Skeletal muscle cell (primary cell): ENCODE results near the gene THSD7A.
"Not testable (repeated sequence)": the region's sequence is repeated elsewhere in the genome, so short reads cannot be mapped to it uniquely, and the experiment has no call there.

Experiments used
- DNase-seq: peaks from one replicate; pipeline ENCODE4 v3.0.0-alpha.2; 2010; ENCODE audit warnings: low read depth
- H3K4me3 ChIP-seq: 2 replicates; pipeline ENCODE4 v1.5.1; 2011; ENCODE audit warnings: low read depth, mild to moderate bottlenecking, control low read depth, low read length, moderate library complexity

The THSD7A gene

GRCh38 chr7:11447106-11447505, 384.9 kb downstream of the THSD7A start:
- DNase-seq: no peak
- no peak overlapping the region for H3K4me3 ChIP-seq

DNA sequence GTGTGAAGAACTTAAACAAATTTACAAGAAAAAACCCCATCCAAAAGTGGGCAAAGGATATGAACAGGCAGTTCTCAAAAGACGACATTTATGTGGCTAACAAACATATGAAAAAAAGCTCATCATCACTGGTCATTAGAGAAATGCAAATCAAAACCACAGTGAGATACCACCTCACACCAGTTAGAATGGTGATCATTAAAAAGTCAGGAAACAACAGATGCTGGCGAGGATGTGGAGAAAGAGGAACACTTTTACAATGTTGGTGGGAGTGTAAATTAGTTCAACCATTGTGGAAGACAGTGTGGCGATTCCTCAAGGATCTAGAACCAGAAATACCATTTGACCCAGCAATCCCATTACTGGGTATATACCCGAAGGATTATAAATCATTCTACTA, 388.1 kb downstream of the THSD7A start:
- H3K4me3 ChIP-seq, DNase-seq: not testable (repeated sequence)

DNA sequence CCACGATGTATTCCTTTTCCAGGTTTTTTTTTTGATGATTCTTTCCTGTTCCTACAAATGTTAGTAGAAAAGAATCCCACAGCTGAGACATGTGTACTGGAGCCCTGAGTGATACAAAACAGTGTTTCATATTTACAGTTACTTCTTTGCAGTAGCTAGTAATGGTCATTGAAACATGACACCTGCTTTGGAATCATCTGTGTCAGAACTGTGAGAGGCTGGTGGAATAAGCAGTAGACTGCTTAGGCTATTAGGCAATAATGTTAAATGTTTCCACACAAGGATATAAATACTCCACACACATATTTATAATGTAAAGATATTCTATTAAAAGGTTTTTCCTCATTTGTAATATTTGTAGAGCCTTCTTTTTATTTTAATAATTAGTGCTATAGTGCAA, 394.0 kb downstream of the THSD7A start:
- DNase-seq: peak; percentile 32
- H3K4me3 ChIP-seq: no peak overlapping the region

DNA sequence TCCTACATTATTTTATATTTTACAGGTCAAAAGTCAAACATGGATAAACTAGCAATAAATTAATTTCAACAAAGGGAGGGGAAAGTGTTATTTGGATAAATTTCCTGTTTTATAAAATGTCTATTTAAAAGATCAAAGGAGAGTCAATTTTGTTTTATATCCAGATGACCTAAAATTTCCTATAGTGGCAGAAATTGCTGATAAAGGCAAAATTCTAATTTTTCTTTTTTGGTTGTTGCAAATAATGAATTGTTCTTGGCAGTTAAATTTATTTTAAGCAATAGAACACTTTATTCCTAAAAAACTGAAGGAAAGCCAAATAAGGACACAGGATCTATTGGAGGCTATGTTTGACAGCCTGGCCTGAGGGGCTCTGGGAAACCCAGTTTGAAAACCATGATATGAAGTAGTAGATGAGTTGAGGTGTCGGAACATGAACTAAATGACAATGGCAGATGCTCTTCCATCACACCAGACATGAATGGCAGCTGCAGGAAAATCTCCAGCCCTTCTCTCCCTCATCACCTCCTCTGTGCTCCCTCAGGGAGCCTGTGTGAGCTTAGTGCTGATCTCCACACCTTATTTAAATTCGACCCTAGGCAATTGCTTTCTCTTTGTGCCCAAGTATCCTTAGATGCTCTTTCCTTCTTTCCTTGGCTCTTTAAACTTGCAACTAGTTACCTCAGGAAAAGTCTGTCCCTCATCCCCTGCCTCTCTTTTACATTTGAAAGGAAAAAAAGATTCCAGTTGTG, 395.0 kb downstream of the THSD7A start:
- DNase-seq: no peak

DNA sequence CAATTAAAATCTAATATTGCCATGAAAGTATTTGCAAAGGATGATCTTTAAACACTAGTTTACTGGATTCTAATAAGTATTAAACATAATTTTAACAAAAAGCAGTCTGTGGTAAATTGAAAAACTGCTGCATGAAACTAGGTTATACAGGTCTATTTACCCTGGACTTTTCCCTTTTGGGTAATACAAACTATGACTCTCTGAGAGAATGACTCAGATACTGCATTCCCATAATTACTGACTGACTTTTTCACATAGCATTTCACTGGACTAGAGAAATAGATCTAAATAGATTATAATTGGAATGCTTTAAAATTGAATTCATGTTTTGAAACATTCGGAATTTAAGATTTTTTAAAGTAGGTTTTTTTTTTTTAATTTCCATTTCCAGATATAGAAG, 395.7 kb downstream of the THSD7A start:
- H3K4me3 ChIP-seq: no peak overlapping the region
- DNase-seq: peak; percentile 19

More for the DNA sequence above, 395.0 kb downstream of the THSD7A start:
- H3K4me3 ChIP-seq: no peak overlapping the region

DNA sequence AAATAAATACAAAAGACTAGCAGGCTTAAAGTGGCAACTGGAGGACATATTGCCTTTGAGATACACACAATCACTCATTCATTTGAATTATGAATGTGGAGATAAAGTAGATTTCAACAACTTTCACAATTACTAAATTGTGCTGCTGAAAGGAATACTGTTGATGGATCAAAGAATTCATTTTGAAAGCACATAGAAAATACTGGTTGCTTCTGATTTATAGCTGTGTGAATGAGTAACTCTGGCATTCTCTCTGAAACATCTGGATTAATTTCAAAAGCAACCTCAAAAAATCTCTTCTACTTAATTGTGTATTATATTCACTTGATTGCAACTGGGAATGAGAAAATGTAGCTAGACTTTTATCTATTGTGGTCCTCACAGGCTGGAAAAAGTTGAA, 397.6 kb downstream of the THSD7A start:
- peak; percentile 4 for DNase-seq
- no peak overlapping the region for H3K4me3 ChIP-seq

DNA sequence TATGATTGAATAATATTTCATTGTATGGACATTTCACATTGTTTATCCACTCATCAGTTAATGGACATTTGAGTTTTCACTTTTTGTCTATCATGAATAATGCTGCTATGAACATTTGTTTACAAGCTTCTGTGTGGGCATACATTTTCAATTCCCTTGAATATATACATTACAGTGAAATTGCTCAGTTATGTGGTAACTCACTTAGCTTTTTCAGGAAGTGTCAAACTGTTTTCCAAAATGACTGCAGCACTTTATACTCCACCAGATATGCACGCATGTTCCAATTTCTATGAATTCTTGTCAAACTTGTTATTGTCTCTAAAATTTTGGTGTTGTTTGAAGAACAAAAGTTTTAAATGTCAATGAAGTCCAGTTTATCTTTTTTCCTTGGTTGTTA, 401.2 kb downstream of the THSD7A start:
- no peak for DNase-seq
- H3K4me3 ChIP-seq: no peak overlapping the region

DNA sequence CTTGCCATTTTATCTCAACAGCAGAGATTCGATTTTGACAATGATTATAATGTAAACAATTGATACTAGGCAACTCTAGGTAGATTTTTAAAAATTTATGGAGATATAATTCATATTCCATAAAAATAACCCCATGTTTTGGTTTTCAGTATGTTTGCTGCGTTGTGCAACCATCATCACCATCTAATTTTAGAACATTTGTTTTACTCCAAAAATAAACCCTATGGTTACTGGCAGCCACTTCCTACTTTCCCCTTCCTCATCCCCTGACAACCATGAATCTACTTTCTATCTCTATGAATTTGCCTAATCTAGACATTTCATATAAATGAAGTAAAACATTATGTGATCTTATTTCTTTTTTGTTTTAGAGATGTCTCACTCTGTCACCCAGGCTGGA, 401.9 kb downstream of the THSD7A start:
- no peak overlapping the region for H3K4me3 ChIP-seq
- DNase-seq: no peak

GRCh38 chr7:11428877-11429581, 403.0 kb downstream of the THSD7A start:
- no peak overlapping the region for H3K4me3 ChIP-seq
- no peak for DNase-seq

DNA sequence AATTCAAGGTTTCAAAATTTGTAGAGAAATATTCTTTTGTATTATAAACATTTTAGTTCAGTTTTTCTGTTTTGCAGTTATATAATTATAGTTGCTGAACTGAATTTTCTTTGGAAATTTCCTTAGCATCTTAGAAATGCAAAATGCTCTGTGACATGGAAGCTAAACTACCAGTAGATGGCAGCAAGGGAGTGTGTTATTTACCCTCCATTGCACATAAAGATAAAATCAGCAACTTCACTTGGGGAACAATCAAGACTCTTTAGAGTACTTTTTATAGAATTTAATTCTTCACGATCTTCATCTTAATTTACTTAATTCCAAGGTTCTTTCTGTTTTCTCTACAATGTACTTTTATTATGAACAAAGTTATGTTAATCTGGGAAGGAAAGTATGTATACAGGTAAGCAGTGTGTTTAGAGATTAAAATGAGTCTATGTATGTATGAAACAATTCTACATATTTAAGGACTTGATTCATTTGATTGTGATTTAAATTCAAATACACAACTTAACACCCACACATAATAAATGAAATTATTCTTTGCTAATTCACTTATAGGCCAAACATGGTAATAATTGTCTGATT, 404.2 kb downstream of the THSD7A start:
- no peak overlapping the region for H3K4me3 ChIP-seq
- DNase-seq: peak; percentile 27

DNA sequence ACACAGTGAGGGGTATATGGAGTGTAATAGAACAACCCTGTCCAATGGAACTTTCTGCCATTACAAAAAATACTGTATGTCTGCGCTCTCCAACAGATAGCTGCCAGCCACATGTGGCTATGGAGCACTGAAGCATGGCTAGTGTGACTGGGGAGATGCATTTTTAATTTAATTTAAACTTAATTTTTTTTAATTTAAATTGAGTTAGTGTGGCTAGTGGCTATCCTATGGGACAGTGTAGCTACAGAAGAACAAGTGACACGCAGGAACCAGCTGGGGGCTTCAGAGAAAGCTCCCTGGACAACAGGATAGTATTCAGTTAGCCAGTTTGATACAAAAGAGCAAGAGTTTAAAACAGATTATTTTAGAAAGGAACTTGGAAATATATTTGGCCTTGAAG, 408.0 kb downstream of the THSD7A start:
- no peak overlapping the region for H3K4me3 ChIP-seq
- no peak for DNase-seq

- DNase-seq: no peak
- H3K4me3 ChIP-seq: no peak overlapping the region
Measured at GRCh38 chr7:11420049-11420448, 411.9 kb downstream of the THSD7A start.

GRCh38 chr7:11416641-11417458, 415.1 kb downstream of the THSD7A start:
- H3K4me3 ChIP-seq: no peak overlapping the region
- DNase-seq: no peak

GRCh38 chr7:11415101-11415500, 416.9 kb downstream of the THSD7A start:
- no peak overlapping the region for H3K4me3 ChIP-seq
- no peak for DNase-seq

DNA sequence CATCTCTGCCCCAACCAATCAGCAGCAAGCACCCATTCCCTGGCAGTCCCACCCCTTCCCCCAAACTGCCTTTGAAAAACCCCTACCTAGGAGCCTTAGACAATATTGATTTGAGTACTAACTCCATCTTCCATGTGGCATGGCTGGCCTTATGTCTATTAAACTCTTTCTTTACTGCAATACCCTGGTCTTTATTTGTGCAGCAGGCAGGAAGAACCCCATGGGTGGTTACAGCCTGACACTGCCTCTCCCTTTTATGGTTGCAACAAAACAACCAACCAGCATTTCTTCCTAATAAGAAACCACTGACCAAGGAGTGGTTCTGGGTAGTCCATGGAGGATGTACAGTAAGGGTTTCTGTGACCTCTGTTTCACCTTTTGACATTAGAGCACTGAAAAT, 418.1 kb downstream of the THSD7A start:
- DNase-seq: no peak
- no peak overlapping the region for H3K4me3 ChIP-seq

- DNase-seq: no peak
Measured at GRCh38 chr7:11412036-11412435, 420.0 kb downstream of the THSD7A start.

DNA sequence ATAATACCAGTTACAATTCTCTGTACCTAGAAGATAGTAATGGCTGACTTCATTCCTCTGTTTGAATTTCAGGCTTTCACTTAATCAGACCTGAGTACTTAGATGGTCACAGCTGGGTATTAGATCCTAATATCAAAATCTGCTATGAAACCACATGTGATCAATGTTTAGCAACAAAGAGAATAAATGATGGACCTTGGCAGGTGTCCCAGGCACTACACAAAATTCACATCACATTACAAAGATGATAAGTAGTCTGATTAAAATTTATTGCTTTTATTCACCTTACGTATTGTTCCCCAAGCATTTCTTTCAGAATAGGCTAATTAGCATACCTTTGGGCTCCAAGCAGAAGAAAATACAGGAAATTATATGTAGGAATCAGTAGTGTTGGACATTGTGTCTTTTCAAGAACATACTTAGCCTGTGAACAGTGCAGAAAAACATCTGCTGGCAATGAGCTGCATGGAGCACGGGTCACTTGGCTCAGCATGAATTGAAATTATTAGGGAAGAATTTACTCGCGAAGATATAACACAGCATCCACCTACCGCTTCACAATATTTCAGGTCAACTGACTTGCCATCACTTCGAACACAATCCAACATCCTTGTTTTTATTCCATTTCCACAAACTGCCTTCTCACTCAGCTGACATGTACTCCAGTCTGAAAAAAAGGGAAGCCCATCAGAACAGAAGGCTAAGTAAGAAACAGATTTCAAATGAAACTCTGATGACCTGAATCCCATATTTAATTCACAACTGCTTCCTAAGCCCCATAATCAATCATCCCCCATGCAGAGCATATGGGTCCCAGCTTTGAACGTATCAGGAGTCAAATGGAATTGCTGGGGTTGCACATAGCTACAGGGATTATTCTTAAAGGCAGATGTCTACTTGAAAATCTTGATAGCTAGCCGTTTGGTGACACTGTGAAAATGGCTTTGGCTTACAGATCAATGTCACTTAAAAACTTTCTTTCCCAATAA, 421.0 kb downstream of the THSD7A start:
- H3K4me3 ChIP-seq: no peak overlapping the region
- no peak for DNase-seq

More at GRCh38 chr7:11412036-11412435, 420.0 kb downstream of the THSD7A start:
- no peak overlapping the region for H3K4me3 ChIP-seq

DNA sequence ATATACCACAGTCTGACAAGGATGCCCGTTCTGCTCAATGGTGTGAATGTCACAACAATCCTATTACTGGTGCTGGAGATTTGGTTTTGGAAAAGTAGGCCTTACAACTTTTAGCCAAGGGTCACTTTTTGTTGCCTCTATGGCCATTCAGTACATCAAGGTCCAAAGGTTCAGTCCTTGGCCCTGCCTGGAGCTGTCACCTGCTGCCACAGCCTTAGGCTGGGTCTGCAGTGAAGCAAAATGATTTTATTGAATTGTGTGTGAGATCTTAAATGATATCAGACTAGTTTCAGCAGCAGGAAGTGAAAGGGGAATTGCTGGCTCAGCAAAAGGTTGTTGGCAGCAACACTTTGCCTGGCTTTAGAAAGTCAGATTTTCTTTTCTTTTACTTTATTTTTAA, 427.6 kb downstream of the THSD7A start:
- no peak overlapping the region for H3K4me3 ChIP-seq
- DNase-seq: no peak

DNA sequence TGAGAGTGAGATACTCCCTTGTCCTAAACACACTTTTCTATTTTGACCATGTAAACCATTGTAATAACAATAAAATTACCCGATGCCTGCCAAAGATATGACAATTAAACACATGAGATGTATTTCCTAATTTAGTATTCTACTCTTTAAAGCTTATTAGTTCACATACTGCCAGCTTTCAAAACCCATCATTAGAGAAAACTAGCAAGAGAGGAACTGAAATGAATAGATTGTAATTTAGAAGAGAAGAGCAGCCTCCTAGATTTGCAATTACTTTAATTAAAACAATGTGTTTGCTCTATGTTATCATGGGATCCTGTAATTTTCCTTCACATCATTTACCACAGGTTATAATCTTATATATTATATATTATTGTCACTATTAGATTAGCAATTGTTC, 428.2 kb downstream of the THSD7A start:
- no peak for DNase-seq

More for the DNA sequence above, 428.2 kb downstream of the THSD7A start:
- no peak overlapping the region for H3K4me3 ChIP-seq
